GM18909 (cell line): Measurements from ENCODE around the gene TREM2.
"Not testable (repeated sequence)": the region's sequence is repeated elsewhere in the genome, so short reads cannot be mapped to it uniquely, and the experiment has no call there.

ENCODE experiments used
- ATAC-seq: cut with Tn5 transposase; IDR thresholded peaks from one replicate; pipeline ENCODE4 v1.9.1; 2021; ENCODE audit warnings: mild to moderate bottlenecking; ENCODE audit not compliant: unreplicated experiment, poor library complexity

TREM2 gene

GRCh38 chr6:41162687-41163418 lies at the start of gene TREM2:
Gene TREM2, minus strand, starts transcription at chr6:41163116. Its CDS starts 34 bp downstream, at chr6:41163082.
- no peak for ATAC-seq

- ATAC-seq: no peak
These were observed 46.8 kb upstream of the TREM2 start for GRCh38 chr6:41209547-41210320.

GRCh38 chr6:41208439-41209106 lies 45.7 kb upstream of the TREM2 start:
- no peak for ATAC-seq

GRCh38 chr6:41204156-41204555 lies 41.2 kb upstream of the TREM2 start:
- no peak for ATAC-seq

- no peak for ATAC-seq
These were observed 38.9 kb upstream of the TREM2 start for GRCh38 chr6:41201764-41202173.

GRCh38 chr6:41200901-41201763 lies 38.2 kb upstream of the TREM2 start, which contains the start of gene TREML2:
Gene TREML2, minus strand, starts transcription at chr6:41201149. Its CDS starts 141 bp downstream, at chr6:41201008.
- no peak for ATAC-seq

GRCh38 chr6:41200296-41200900 lies 37.5 kb upstream of the TREM2 start:
- ATAC-seq: no peak

GRCh38 chr6:41199552-41200246 lies 36.8 kb upstream of the TREM2 start:
- ATAC-seq: no peak

- no peak for ATAC-seq
These were observed 34.3 kb upstream of the TREM2 start for GRCh38 chr6:41197234-41197633.

GRCh38 chr6:41194386-41194785 lies 31.5 kb upstream of the TREM2 start:
- no peak for ATAC-seq

- ATAC-seq: no peak
These were observed 31.0 kb upstream of the TREM2 start for GRCh38 chr6:41193884-41194283.

GRCh38 chr6:41193171-41193734 lies 30.3 kb upstream of the TREM2 start:
- no peak for ATAC-seq

- ATAC-seq: no peak
These were observed 28.7 kb upstream of the TREM2 start for GRCh38 chr6:41191569-41191968.

GRCh38 chr6:41190791-41191190 lies 27.9 kb upstream of the TREM2 start:
- ATAC-seq: no peak

GRCh38 chr6:41189967-41190366 lies 27.1 kb upstream of the TREM2 start:
- no peak for ATAC-seq

GRCh38 chr6:41189046-41189445 lies 26.1 kb upstream of the TREM2 start:
- not testable (repeated sequence) for ATAC-seq

- ATAC-seq: no peak
These were observed 25.3 kb upstream of the TREM2 start for GRCh38 chr6:41187924-41188886.
